LHCN-M2 (cell line): Measurements from ENCODE around the gene PTOV1. TPM values are rescaled to one million over a fixed set of nuclear protein-coding genes. Genes with fewer than 3 reads are reported as not detected.
A peak's percentile ranks its signal among the peaks of the same experiment; 100 is the strongest.

Source experiments
- DNase-seq: peaks from one replicate; pipeline ENCODE4 v3.0.0-alpha.2; 2012; ENCODE audit warnings: low read depth
- polyA plus RNA-seq: library from polyadenylated mRNA; unstranded; fragments of >200 nt; gene quantifications from one replicate; pipeline ENCODE4 v1.2.1, GENCODE V29; 2012; ENCODE audit warnings: missing spikeins
- total RNA-seq: library from RNA; depleted of rRNA; stranded (reverse); fragments of >200 nt; gene quantifications from 2 replicates; pipeline ENCODE4 v1.2.3, GENCODE V29; 2014; rRNA removed

PTOV1 gene
- total RNA-seq: 93.5 and 109 TPM in 2 replicates
- polyA plus RNA-seq: 146 TPM

- peak; percentile 86 for DNase-seq
These were observed at the start of gene PTOV1 for GRCh38 chr19:49850487-49851342. Gene PTOV1, plus strand, starts transcription at chr19:49851159.

- DNase-seq: no peak
These were observed 49.5 kb upstream of the PTOV1 start for GRCh38 chr19:49801401-49801888.

GRCh38 chr19:49801966-49802661 is 48.8 kb upstream of the PTOV1 start:
- no peak for DNase-seq

GRCh38 chr19:49802836-49803528 is 48.0 kb upstream of the PTOV1 start:
- no peak for DNase-seq

GRCh38 chr19:49803529-49803856 is 47.5 kb upstream of the PTOV1 start:
- DNase-seq: no peak

GRCh38 chr19:49805822-49806619 is 44.9 kb upstream of the PTOV1 start:
- no peak for DNase-seq

- no peak for DNase-seq
These were observed 44.4 kb upstream of the PTOV1 start for GRCh38 chr19:49806620-49806959.

GRCh38 chr19:49807058-49807903 is 43.7 kb upstream of the PTOV1 start:
- DNase-seq: no peak

- DNase-seq: no peak
These were observed 42.9 kb upstream of the PTOV1 start for GRCh38 chr19:49807904-49808675.

- DNase-seq: peak; percentile 68
These were observed 42.2 kb upstream of the PTOV1 start for GRCh38 chr19:49808711-49809159.

- DNase-seq: no peak
These were observed 41.6 kb upstream of the PTOV1 start for GRCh38 chr19:49809160-49809940.

- DNase-seq: no peak
These were observed 41.0 kb upstream of the PTOV1 start for GRCh38 chr19:49809941-49810389.

- no peak for DNase-seq
These were observed 39.6 kb upstream of the PTOV1 start for GRCh38 chr19:49811328-49811727.

- no peak for DNase-seq
These were observed 38.4 kb upstream of the PTOV1 start for GRCh38 chr19:49812452-49812996.

GRCh38 chr19:49812997-49813861 is 37.7 kb upstream of the PTOV1 start, which contains the start of gene FUZ:
Gene FUZ, minus strand, starts transcription at chr19:49813292. Its CDS starts 186 bp downstream, at chr19:49813106.
- peak; percentile 99 for DNase-seq

- no peak for DNase-seq
These were observed 36.9 kb upstream of the PTOV1 start for GRCh38 chr19:49814010-49814409.

GRCh38 chr19:49816590-49816989 is 34.4 kb upstream of the PTOV1 start:
- DNase-seq: no peak
